SK-N-SH (cell line): ENCODE measurements around the gene RBM19.

ENCODE experiments used
- POLR2AphosphoS5 ChIP-seq: IDR thresholded peaks from 2 replicates; pipeline ENCODE4 v1.6.1; 2012; ENCODE audit warnings: low read depth, low read length
- SIN3A ChIP-seq: IDR thresholded peaks from 2 replicates; pipeline ENCODE4 v1.6.1; 2012; ENCODE audit warnings: low read depth, mild to moderate bottlenecking, low read length, moderate library complexity, borderline replicate concordance

GRCh38 chr12:113898466-113898865 lies 67.7 kb downstream of the RBM19 start:
- TF ChIP-seq SIN3A (no peak), POLR2AphosphoS5 (no peak)
